ENCODE measurements around the gene ZYG11A. TPM values are rescaled to one million over a fixed set of nuclear protein-coding genes. Genes with fewer than 3 reads are reported as not detected.

ZYG11A gene
- total RNA-seq, 1 donor from 2014 or later = not detected

DNA sequence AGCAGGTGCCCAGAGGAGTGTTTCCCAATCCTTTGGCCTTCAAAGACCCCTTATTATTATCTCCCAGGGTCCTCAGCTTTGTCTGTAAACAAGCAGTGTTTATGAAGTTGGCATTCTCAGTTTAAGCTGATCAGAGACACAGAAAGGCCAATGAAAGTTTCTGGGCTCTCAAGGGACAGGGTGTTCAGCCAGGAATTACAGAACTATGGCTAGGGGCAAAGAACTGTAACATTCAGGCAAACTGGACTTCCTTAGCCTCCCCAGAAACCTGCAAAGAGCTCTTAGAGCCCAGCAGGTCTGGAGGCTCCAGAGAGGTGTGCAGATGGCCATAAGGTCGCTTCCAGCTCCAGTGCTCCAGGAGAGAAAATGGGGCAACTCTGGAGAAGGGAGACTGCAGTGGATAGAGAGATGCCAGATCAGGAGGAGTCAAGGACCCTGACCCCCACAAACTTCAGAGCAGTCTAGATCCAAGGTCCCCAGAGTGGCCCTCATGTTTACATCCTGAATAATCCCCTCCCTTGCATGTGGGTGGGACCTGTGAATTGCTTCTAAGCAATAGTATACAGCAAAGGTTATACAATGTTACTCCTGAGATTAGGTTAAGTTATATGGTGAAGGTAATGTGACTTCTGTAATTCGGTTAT, 72.8 kb downstream of the ZYG11A start:
- DNase-seq (ENCODE audit: low spot score) = no peak
- intact Hi-C loops (cut with DNase I) = no loop called here

DNA sequence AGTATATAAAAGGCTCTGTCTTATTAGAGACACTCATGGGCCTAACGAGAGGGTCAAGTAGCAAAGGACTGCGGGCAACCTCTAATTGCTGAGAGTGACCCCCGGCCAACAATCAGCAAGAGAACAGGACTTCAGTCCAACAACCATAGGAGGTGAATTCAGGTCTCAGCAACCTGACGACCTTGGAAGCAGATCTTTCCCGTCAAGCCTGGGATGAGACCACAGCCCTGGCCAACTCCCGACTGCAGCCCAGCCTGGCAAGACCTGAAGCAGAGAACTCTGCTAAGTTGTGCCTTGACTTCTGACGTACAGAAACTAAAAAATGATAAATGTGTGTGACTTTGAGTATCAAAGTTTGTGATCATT, 73.3 kb downstream of the ZYG11A start:
- intact Hi-C loops (cut with DNase I) = no loop called here
- DNase-seq (ENCODE audit: low spot score) = no peak

DNA sequence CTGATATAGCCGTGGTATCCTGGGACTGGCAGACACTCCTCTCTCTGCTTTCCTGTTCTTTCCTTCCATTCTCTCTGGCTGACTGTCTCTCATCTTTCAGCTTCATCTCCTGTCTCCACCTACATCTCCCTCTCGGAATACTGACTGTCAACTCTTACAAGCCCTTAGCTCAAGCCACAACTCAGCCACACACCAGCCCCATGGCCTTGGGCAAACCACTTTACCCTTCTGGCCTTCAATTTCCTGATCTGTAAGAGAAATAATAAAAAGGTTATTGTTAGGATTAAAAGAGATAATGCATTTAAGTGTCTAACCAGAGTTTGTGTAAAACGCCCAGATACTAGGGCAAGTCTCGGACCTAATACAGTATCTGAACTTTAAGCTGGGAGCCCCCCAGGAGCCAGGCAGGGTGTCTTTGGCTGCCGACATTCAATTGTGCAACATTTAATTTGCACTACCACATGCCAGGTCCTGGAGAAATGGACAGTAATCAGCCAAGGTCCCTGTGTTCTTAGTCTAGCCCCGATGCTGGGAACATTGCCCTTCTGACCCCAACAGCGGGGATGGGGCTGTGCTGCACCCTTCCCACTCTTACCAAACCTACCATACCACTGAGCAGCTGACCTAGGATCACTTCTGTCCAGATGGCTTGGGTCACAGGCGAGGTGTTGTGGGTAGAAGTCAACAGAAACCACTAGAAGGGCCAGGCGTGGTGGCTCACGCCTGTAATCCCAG, 73.8 kb downstream of the ZYG11A start:
- intact Hi-C loops (cut with DNase I) = no loop called here

DNA sequence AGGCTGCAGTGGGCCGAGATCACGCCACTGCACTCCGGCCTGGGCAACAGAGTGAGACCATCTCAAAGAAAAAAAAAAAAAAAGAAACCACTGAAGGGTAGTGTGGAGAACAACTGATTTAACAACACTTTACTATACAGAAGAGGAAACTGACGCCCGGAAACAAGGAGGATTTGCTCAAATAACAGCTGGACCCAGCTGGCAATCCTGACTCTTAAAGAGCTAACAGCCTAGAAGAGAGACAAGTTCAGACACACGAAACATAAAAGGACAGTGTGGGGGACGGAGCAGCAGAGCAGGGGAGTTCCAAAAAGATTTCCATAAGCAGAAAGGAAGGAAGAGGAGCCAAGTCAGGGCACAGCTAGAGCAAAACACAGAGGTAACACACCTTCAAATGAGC, 74.6 kb downstream of the ZYG11A start:
- intact Hi-C loops (cut with DNase I) = no loop called here
- no peak for DNase-seq (ENCODE audit: low spot score)

More for the DNA sequence above, 73.8 kb downstream of the ZYG11A start:
- no peak for DNase-seq (ENCODE audit: low spot score)

DNA sequence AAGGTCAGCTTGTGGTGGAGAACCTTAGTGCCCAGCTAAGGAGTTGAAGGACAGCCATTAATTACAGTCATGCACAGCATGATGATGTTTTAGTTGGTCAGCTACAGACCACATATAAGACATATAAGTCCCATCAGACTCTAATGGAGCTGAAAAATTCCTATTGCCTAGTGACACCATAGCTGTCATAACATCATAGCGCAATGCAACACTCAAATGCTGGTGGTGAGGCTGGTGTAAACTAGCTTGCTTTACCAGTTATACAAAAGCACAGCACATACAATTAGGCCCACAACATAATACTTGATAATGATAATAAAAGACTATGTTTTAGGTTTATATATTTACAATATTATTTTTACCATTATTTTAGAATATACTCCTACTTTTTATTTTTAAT, 75.0 kb downstream of the ZYG11A start:
- intact Hi-C loops (cut with DNase I) = no loop called here
- DNase-seq (ENCODE audit: low spot score) = no peak

DNA sequence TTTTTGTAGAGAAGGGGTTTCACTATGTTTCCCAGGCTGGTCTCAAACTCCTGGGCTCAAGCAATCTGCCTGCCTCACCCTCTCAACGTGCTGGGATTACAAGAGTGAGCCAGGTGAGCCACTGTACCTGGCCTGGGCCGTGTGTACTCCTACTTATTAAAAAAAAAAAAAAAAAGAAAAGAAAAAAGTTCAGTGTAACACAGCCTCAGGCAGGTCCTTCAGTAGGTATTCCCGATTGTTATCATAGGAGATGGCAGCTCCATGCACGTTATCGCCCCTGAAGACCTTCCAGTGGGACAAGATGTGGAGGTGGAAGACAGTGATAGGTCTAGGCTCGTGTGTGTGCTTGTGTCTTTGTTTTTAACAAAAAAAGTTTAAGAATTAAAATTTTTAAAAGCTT, 75.6 kb downstream of the ZYG11A start:
- DNase-seq (ENCODE audit: low spot score) = no peak
- intact Hi-C loops (cut with DNase I) = no loop called here

DNA sequence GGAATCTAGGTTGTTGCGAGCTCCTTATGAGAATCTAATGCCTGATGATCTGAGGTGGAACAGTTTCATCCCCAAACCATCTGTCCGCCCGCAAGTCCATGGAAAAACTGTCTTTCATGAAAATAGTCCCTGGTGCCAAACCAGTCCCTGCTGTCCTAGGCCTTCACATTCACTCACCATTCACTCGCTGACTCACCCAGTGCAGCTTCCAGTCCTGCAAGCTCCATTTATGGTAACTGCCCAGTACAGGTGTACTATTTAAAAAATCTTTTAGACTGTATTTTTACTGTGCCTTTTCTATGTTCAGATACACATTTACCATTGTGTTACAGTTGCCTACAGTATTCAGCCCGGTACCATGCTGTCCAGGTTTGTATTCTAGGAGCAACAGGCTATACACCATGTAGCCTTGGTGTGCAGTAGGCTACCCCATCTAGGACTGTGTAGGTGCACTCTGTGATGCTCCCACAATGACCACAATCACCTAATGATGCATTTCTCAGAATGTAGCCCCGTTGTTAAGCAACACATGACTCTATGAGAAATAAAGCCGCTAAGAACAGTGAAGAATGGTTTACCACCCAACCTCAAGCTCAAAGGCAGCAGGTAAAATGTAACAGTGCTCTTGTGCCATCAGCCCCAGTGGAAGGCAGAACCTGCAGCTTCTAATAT, 76.6 kb downstream of the ZYG11A start:
- intact Hi-C loops (cut with DNase I) = no loop called here
- DNase-seq (ENCODE audit: low spot score) = no peak

DNA sequence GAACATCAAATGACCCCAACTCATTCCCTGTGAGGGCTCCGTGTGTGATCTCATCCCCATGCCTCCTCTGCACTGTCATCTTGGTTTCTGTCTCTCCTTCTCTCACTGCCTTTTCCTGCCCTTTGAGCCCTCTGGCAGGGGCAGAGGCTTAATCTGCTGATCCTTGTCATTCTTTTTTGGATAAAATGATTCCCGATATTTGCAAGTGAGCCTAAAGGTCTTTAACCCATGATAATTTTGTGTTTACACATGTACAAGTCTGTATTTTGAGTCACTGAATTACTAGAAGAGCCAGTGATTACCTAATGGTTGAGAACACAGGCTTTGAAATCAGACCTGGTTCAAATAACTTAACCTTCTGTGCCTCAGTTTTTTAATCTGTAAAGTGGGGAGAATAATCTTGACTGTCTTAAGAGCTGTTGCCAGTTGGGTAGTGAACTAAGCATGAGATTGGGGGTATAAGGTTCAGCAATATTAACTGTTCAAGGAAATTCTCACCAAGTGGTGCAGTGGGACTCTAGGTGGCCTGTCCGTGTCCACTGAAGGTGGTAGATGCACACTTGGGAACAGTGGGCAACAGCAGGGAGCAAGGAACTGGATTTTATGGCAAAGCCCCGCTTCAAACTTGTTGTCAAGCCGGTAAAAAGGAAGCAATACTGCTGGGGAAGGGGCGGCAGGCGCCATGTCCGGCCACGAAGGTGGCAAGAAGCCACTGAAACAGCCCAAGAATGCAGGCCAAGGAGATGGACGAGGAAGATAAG, 77.3 kb downstream of the ZYG11A start:
- DNase-seq (ENCODE audit: low spot score) = no peak
- intact Hi-C loops (cut with DNase I) = loop anchor here (2.0 kb wide), 1 partner anchor 15 kb away; no protein-coding TSS in a partner anchor

DNA sequence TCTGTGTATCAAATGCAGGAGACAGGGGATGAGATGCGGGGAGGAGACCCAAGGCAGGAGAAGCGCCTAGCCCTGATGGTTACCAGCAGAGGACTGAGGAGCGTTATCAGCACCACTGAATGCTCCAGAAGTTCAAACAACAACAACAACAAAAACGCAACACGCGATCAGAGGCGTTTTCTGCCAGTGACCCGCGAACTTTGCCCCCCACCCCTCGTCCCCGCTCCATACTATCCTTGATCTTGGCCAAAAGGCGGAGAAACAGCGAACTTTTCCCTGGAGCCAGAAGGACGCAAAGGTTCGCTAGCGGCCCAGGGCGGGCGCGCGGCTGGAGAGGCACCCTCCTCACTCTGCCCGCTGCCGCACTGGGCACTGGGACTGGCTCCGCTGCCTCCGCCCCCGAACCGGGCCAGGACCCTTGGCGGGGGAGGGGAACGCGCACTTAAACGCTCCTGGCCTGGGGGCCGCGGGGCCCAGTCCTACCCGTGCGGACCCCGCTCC, 78.3 kb downstream of the ZYG11A start:
- intact Hi-C loops (cut with DNase I) = loop anchor here (2.0 kb wide), 1 partner anchor 16 kb away; no protein-coding TSS in a partner anchor

DNA sequence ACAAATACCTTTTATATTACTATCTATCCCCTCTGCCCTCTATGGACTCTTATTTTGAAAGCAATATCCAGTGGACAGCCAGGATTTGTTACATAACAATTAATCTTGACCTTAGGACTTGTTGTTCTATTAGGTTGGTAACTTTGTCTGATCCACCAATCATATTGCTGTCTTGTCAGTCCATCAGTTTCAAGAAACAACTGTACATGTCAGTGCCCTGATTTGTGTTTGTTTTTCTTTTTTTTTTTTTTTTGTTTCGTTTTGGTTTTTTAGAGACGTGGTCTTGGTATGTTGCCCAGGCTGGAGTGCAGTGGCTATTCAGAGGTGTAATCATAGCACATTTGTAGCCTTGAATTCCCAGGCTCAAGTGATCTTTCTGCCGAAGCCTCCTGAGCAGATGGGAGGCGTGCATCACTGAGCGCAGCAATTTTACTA, 83.0 kb downstream of the ZYG11A start:
- DNase-seq (ENCODE audit: low spot score) = no peak
- intact Hi-C loops (cut with DNase I) = loop anchor here (2.0 to 5.0 kb wide), 3 partner anchors 199 to 518 kb away; partner anchors contain the start of genes COA7 and ZYG11B

More for the DNA sequence above, 78.3 kb downstream of the ZYG11A start:
- DNase-seq (ENCODE audit: low spot score) = peak; percentile 81

DNA sequence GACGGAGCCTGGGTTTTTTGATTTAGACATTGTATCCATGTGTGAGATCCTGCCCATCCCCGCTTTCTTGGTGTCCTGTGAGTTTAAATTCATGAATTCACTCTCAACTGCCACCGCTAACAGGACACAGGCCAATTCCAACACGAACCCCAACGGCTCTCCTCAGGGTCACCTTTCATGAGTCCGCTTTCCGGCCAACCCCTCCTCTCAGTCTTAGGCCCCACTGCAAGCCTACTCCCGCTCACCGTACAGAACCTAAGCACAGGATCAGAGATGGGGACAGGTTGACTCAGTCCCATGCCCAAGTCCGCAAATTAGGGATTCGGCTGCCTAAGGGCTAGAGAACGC, 84.3 kb downstream of the ZYG11A start:
- no peak for DNase-seq (ENCODE audit: low spot score)
- intact Hi-C loops (cut with DNase I) = loop anchor here (2.0 to 5.0 kb wide), 3 partner anchors 200 to 520 kb away; partner anchors contain the start of genes COA7 and ZYG11B

DNA sequence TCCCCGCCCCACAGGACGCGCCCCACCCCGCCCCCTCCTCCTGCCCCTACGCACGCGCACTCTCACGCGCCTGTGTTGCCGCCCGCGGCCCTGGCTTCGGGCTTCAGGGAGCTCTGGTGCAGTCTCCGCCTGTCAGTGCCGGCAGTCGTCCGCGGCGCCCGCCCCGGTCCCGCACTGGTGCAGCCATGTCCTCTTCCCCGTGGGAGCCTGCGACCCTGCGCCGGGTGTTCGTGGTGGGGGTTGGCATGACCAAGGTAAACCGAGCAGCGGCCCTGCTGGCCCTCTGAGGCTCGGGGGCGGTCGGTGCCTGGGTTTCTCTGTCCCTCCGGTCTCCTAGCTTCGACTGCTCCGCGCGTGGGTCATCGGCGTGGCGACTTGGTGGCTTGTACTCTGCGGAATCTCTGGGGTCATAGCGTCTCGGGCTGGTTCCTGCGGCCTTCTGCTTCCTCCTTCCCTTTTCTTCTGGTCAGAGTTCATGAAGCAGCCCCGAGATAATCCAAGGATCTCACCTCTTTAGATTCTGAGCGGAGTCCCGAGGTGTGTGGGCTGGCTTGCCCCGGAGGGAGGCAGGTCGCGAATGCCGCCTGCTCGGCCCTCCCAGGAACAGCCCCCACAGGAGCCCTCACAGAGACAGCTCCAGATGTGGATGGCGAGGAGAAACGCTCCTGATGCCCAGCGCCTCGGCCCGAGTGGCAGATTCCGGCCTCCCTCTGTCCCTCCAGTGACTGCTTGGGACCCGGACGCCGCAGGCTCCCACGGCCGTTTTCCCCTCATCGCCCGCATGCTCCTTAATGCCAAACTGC, 84.9 kb downstream of the ZYG11A start, which contains the start of gene SCP2:
SCP2 (plus strand) TSS at position 65 of the 803 bp plus-strand sequence; CDS start at position 186, 121 bp downstream.
- DNase-seq (ENCODE audit: low spot score) = peak; percentile 91
- intact Hi-C loops (cut with DNase I) = loop anchor here (2.0 to 5.0 kb wide), 3 partner anchors 201 to 520 kb away; partner anchors contain the start of genes COA7 and ZYG11B

DNA sequence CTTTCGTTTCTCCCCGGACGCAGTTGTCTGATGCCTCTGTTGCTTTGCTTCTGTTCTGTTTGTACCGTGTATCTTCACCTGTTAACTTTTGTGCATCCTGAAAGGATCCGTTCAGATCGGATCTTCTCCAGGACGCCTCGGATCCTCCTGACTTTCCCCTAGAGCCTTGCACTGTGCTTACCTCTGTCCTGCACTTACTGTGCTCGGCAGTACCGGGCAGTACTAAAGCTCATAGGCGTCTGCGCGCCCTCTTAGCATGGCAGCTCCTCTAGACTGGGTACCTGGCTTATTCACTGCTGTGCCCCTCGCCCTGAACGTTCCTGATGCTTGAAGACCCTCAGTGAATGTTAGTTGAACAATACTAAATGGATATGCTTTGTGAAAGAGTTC, 85.5 kb downstream of the ZYG11A start:
- DNase-seq (ENCODE audit: low spot score) = no peak
- intact Hi-C loops (cut with DNase I) = loop anchor here (5.0 kb wide), 1 partner anchor 521 kb away; no protein-coding TSS in a partner anchor

DNA sequence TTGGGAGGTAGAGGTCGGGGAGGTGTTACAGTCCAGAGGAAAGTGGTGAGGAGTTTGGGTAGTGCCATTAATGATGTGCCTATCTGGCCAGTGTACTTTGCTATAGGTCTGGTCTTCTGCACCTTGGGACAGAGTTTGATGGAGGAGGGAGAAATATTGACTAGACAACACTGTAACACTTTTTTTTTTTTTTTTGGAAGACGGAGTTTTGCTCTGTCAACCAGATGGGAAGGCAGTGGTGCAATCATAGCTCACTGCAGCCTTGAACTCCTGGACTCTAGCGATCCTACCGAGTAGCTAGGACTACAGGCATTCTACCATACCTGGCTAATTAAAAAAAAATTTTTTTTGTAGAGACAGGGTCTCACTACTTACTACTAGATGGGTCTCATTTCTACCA, 86.5 kb downstream of the ZYG11A start:
- DNase-seq (ENCODE audit: low spot score) = no peak
- intact Hi-C loops (cut with DNase I) = loop anchor here (5.0 kb wide), 1 partner anchor 522 kb away; no protein-coding TSS in a partner anchor

DNA sequence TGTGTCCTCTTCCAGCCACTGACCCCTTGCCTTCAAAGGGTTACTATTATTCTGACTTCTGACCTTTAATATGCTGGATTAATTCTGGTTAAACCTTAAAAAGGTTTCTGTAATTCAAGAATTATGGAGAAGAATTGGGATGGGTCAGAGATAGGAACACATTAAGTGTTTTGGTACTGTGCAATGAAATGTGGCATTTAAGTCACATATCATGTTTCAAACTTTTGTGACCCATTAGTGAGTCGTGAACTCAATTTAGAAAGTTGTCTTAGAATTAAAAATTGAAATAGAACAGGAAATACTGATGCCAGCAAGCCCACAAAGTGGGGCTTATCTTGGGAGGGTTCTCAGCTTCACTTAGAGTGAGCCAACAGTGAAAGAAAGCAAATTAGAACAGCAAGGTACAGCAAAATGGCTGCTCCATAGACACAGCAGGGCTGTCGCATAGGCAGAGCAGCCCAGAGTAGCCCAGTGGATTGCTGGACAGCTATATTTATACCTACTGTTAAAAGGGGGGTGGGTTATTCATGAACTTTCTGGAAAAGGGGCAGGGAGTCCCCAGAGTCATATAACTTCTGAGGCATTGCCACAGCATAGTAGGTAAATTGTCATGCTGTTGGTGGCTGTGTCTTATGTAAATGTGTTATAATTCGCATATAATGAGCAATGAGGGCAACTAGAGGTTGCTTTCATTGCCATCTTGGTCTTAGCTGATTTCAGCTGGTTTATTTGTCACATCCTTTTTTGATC, 95.0 kb downstream of the ZYG11A start:
- intact Hi-C loops (cut with DNase I) = no loop called here
- DNase-seq (ENCODE audit: low spot score) = no peak

DNA sequence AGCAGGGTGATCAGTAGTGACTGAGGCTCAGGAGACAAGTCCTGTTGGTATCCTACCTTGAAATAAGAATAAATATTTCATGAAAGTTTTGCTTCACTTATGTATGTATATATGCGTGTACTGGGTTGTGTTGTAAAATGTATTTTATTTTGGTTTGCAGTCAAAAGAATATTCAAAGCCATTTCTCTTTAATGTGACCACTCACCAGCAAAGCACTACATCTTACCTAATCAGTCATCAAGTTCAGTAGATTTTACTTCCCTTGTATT, 95.6 kb downstream of the ZYG11A start:
- intact Hi-C loops (cut with DNase I) = no loop called here
- no peak for DNase-seq (ENCODE audit: low spot score)

DNA sequence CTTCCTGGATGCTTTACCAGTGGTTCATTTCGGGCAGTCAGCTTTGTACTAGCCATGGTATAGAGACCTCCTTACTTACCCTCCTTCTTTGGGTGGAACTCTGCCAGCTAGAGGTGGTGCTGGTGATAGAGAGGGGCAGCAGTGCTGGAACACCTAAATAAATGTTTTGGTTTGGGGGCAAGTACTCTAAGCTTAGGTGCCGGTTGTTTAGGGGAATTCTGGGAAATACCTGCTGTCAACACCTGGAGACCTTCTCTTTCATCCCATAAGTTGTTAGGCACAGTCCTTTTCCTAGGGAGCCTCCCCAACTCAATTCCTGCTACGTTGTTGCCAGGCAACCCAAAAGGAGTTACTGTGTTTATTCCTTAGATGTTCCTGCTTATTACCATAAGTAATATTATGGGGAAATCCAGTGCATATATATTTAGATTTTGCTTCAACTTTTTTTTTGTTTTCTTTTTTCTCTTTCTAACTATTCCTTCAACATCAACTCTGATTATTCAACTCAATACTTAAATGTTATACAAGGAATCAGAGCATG, 101.4 kb downstream of the ZYG11A start:
- DNase-seq (ENCODE audit: low spot score) = no peak
- intact Hi-C loops (cut with DNase I) = no loop called here

DNA sequence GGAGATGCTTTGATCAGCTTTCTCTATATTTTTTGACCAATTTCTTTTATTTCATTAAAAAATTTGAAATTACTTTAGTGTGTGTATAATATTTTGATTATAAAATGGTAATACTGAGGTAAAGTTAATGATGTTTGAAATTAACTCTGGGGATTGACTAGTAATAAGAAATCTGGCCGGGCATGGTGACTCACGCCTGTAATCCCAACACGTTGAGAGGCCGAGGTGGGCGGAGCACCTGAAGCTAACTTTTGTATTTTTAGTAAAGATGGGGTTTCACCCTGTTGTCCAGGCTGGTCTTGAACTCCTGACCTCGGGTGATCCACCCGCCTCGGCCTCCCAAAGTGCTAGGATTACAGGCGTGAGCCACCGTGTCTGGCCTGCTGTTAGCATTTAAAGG, 102.0 kb downstream of the ZYG11A start:
- no peak for DNase-seq (ENCODE audit: low spot score)
- intact Hi-C loops (cut with DNase I) = no loop called here

All from cardiac septum (tissue), 1 donor.